Esophagus mucosa (tissue), 1 donor: ENCODE data around the gene ATP6V1D. TPM values are rescaled to one million over a fixed set of nuclear protein-coding genes. Genes with fewer than 3 reads are reported as not detected.
A peak's percentile ranks its signal among the peaks of the same experiment; 100 is the strongest.
"Not testable (repeated sequence)": the region's sequence is repeated elsewhere in the genome, so short reads cannot be mapped to it uniquely, and the experiment has no call there.

Experiments used
- ATAC-seq: fragments of 200-7000 bp; cut with Tn5 transposase; one replicate; pipeline ENCODE4 v1.9.1; 2020
- total RNA-seq: library from RNA; stranded (reverse); gene quantifications from one replicate; pipeline ENCODE4 v1.2.4, GENCODE V29; 2023
- donor health status: DM: yes; HTN: yes; CAD: no.

ATP6V1D gene
- 70.0 TPM for total RNA-seq

DNA sequence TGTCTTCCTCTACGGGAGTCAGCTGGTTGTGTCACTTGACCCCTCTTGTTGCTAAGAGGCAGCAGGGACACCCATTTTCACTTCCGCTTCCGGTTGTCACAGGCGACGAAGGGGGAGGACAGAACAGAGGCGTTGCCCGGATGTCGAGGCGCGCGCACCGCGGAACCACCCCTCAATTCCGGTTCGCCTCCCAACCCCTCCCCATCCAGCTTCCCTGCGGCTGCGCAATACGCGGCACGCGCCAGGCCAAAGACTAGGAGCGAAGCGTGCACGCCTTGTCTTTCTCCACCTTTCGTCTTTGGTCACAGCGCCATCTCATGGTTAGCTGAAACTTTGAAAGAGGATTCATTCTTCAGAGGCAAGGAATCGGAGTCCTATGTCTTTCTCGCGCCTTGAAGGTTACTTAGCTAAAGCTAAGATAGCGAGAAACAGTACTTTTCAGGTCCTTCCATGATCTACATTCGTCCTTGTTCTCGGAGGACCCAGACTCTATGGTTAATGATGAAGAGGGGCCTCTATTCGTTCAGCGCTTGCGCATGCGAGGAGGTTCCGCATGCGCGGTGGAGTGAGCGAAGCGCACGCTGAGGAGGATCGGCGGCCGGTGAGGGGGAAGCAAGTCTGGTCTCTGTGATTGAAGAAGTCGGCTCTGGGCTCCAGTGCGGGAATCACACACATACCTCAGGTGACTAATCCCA, at the start of gene ATP6V1D, which contains the start of gene EIF2S1:
Gene ATP6V1D (minus strand): TSS at position 30 of the 695 bp plus-strand sequence. CDS start 106 bp downstream, outside the sequence.
Gene EIF2S1 (plus strand): TSS at position 554 of the 695 bp plus-strand sequence. CDS start 4,440 bp downstream, outside the sequence.
- peak; percentile 98 for ATAC-seq

DNA sequence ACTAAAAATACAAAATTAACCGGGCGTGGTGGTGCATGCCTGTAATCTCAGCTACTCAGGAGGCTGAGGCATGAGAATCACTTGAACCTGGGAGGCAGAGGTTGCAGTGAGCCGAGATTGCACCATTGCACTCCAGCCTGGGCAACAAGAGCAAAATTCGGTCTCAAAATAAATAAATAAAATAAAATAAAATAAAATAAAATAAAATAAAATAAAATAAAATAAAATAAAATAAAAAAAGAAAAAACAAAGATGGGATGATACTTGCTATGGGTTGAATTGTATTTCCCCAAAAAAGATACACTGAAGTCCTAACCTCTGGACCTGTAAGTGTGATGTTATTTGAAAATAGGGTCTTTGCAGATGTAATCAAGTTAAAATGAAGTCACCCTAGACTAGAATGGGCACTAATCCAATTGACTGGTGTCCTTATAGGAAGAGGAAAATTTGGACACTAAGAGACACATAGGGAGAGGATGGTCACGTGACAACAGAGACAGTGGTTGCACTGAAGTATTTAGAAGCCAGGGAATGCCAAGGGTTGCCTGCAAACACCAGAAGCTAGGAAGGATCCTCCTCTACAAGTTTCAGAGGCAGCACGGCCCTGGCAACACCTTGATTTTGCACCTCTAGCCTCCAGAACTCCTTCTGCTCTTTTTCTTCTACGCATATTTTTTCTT, 48.7 kb upstream of the ATP6V1D start:
- not testable (repeated sequence) for ATAC-seq

DNA sequence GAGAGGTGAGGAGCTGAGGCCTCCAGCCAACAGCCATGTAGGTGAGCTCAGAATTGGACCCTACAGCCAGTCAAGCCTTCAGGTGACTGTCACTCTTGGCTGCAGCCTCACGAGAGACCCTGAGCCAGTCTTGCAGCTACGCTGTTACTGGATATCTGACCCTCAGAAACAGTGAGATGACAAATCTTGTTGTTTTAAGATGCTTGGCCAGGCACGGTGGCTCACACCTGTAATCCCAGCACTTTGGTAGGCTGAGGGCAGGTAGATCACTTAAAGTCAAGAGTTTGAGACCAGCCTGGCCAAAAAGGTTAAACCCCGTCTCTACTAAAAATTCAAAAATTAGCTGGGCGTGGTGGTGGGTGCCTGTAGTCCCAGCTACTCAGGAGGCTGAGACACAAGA, 46.2 kb upstream of the ATP6V1D start:
- no peak for ATAC-seq

DNA sequence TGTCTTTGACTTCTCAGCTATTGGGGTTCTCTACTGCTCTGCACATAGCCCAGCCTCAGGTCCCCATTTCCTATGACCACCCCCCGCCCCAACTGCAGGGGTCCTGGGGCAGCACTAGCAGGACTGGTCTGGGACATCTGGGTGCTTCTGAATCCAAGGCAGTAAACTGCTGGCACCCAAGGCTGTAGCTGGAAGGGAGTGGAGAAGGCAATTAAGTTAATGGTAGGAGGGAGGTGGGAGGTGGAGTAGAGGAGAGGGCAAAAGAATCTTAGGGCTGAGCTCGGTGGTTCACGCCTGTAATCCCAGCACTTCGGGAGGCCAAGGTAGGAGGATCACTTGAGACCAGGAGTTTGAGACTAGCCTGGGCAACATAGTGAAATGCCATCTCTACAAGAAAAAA, 40.8 kb upstream of the ATP6V1D start:
- ATAC-seq: no peak

DNA sequence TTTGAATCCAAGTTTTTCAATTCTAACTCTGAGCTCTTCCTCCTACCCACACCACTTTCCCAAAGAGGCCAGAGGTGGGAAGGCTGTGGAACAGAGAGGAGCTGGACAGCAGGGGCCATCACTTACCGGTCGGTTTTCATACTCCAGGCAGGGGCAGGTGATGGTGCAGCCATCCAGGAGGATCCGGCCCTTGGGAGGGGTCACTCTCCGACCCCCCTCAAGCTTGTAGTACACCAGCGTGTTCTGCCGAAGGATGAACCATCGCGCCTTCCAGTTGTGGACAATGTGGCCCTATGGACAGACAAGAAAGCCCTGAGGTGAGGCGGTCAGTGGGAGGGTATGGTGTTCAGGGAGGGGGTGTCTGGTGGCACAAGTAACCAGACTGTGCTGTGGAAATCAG, 37.9 kb upstream of the ATP6V1D start:
- no peak for ATAC-seq

DNA sequence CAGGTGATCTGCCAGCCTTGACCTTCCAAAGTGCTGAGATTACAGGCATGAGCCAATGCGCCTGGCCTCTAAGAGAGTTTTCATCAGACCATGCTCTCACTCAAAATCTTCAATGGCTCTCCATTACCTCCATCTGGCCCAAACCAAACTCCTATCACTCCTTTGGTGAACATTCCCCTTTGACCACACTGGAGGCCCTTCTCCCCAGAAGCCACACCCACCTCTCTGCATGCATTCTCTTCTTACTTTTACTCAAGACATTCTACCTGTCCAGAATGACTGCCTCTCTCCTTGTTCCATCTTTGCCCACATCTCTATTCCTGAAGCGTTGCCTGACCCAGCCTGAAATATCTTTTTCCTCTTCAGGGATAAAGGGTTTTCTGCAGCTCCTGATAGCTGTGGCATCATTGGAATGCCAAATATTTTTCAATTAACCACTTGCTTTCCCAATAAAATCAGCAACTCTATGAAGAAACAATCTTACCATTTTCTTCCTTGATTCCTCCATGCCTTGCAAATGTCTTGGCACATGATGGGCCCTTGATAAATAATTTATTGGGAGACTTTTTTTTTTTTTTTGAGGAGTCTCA, 36.9 kb upstream of the ATP6V1D start:
- no peak for ATAC-seq

DNA sequence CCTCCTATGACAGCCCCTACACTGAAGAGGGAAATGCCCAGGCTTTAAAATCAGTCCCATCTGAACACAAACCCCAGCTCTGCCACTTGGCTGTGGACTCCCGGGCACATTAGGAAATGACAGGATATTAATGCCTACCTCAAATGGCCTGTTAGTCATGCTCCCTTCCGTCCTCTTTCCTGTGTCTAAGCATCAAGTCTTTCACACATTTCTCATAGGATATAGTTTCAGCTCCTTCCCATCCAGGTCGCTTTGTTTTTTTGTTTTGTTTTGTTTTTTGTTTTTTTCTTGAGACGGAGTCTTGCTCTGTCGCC, 36.2 kb upstream of the ATP6V1D start:
- no peak for ATAC-seq

DNA sequence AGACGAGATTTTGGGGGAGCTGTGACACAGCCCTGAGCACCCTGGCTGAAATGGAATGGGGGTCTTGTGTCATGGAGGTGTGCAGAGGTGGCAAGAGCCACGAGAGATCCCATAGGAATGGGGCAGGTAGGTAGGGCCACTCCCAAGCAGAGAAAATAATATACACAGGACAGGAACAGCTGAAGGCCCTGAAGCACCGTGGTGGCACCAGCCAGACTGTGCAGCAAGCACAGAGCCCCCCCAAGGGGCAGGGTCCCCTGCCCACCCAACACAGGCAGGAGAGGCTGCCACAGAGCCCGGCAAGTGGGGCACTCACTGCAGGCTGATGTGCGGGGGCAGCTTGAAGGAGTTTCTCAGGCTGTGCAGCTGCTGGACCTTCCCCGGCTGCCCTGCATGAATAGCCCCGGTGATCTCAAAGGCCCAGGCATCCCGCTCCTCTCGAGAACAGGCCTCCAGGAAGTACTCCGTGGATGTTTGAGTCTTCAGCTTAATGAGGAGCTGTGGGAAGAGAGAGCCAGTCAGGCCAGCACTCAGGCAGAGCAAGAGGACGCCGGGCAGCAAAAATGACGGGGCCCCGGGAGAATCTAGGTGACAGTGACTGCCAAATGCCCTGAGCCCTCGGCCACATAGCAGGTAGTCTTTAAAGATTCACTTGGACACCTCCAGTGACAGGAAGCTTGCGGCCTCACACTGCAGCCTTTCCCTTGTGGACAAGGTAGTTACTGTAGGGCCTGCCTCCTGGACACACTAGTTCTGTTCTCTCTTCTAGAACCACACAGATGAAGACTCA, 35.7 kb upstream of the ATP6V1D start:
- ATAC-seq: no peak

DNA sequence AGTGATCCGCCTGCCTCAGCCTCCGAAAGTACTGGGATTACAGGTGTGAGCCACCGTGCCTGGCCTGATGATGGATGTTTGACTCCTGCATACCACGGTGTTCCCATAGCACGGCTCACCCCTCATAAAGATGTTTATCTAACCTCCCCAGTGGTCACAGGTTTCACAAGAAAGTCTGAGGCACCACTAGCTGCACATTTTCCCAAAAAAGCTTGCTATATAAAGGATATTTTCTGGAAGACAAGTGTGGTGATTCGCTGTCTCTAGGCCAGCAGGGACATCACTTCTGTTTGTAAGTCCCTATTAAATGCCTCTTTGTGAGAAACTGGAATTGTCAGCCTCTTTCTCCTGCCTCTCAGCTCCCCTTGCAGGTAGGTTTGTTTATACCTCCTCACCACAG, 34.1 kb upstream of the ATP6V1D start:
- no peak for ATAC-seq

DNA sequence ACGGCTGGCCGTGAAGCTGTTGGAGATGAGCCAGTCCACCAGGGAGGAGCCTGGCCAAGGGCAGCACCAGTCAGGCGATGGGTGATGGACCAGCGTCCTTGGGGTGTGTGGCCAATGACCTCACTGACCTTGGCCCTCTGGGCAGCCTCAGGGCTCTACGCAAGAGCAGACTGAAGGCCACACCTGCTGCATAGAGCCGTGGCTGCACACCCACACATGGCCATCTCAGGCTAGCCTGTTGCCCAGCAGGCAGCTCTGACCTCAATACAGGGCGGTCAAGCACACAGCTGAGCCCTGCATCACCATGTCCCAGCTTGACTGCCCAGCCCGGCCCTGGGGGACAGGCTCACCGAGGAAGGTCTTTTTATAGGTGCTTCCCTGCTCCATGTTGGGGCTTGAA, 33.2 kb upstream of the ATP6V1D start:
- no peak for ATAC-seq

DNA sequence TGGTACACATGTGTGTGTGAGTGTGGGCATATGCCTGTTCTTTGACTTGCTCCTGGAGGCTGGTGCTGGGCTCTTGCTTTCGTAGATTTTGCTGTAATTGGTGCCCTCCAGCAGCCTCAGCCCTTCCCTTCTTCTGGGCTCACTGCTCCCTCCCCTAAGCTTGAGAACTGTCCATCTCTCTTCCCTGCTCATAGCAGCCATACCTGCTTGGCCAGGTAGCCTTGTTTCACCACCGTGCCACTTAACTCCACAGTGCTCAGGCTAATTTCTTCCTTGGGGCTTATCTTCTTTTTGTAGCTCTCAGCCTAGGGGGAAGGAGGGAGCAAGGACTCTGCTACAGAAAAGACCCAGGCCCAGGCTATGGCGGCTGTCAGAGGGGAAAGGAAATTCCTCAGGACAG, 32.5 kb upstream of the ATP6V1D start:
- ATAC-seq: peak; percentile 54

DNA sequence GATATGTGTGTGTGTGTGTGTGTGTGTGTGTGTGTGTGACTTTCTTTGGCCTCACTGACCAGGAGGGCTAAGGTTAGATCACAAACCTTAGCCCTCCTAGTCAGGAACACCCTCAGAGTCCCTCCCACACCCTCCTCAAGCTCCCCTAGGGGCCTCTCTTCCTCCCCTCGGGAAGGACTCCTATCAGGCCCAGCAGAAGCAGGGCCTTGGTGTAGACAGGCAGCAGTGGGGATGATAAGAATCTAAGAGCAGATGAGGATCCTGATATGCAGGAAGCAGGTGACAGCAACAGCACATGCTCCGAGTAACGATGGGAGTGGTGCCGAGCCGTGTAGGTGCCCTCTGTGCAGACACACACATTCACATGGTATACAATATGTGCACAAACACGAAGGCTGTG, 31.7 kb upstream of the ATP6V1D start:
- no peak for ATAC-seq

DNA sequence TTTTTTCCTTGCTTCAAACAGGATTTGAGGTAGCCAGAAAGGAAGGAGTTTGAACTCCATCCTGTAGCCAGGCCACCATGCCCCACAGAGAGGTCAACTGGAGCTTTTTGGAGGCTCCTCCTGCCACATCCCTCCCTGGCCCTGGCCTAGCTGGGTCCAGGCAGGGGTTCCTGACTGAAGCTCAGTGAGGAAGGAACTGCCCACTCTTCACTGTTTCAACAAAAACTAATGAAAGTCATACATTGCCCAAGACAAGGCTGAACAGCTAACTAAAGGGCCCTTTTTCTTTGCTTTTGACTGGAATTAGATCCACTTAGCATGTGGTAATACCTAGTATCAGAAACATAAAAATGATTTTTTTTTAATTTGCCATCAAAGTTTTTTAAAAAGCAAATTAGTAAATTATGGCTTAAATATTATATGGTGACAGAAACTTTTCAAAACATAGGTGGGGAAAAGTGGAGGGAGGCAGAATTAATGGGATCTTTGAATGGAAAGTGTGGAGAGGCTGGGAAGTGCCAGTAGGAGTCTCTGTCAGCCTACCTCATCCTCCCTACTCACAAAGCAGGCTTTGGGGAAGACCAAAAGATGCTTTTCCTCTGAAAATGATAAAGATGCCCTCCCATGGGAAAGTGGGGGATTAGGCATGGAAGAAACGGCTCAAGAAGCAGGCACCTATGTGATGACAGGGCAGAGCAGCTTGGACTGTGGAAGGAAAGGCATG, 30.4 kb upstream of the ATP6V1D start:
- no peak for ATAC-seq

DNA sequence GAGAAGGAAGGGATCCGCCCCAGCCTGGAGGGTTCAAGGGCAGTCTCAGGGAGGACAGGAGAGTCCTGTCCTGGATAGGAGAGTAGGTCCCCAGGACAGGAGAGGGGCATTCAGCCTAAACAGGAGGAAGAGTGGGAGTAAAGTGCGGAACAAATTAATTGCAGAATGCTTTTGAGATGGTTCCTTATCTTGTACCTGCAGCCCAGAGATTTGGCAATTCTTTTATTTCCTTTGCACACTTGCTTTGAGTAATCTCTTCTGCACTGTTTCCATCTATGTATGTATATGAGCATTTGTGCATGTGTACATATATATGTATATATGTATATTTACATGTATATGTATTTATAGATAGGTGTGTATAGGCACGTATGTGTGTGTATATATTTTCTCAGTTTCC, 29.7 kb upstream of the ATP6V1D start:
- no peak for ATAC-seq

DNA sequence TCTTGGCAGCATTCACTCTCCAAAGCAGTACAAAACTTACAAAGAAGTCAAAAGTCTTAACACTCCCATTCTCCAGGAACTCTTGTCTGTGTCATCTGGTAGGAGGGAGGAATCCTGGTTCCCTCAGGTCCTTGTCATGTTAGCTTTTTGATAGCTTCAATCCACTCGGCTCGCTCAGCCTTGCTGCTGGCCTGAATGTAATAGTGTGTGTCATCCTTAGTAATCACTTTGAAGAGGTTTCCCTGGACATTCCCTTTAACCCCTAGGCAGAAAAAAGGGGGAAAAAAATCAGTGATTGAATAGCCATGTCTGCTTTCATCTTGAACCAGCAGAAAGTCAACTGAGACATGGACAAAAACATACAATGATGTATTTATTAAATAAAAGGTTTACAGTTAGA, 27.6 kb upstream of the ATP6V1D start:
- ATAC-seq: no peak

DNA sequence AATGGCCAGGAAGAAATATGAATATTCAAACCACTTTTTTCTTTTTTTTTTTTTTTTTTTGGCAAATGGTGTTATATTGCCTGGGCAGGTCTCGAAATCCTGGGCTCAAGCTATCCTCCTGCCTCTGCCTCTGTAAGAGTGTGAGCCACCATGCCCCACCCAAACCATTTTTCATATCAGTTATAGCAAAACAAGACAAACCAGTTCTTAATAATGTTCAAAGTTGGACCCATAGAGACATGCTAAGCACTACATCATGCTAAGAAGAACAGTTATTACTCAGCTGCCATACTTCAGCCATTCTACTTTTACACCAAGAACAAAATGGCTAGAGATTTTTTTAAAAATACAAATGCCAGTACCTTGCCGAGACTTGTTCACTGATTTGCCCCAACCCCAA, 26.0 kb upstream of the ATP6V1D start:
- peak; percentile 94 for ATAC-seq

DNA sequence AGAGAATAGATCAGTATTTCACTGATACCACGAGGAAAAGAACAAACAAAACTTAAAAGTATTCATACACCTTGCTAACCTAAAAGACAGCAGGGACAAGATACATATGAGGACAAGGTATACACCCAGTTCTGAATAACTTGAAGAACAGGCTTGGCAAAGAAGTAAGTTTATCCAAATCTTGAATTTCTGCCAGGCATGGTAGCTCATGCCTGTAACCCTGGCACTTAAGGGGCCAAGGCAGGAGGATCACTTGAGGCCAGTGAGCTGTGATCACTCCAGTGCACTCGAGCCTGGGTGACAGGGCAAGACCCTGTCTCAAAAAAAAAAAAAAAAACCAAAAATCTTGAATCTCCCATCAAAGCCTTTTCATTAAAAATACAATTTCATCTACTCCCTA, 25.5 kb upstream of the ATP6V1D start:
- ATAC-seq: peak; percentile 73

DNA sequence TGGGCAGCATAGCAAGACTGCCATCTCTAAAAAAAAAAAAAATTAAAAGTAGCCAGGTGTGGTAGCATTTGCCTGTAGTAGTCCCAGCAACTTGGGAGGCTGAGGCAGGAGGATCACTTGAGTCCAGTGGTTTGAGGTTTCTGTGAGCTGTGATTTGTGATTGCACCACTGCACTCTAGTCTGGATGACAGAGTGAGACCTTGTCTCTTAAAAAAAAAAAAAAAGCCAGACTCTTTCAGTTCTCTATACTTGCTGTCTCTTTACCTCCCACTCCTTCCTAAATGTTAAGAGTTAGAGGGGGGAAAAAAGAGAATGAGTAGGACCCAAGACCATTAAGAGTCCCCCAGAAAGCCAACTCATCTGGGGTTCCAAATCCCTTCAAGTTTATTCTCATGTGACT, 18.3 kb upstream of the ATP6V1D start:
- ATAC-seq: no peak

DNA sequence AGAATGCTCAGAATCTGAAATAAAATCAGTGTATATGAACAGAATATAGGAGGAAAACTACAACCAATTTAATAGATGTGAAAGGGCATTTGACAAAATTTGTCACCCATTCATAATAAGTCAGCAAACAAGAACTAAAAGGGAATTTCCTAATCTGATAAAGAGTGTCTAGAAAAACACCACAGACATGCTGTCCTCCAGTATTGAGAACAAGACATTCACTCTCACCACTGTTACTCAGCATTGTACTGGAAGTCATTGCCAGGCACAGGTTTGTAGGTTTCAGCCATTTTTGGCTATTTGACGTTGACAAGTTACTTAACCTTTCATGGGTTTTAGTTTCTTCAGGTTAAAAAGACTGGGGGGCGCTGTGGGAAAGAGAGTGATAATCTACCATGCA, 13.7 kb upstream of the ATP6V1D start:
- ATAC-seq: no peak

DNA sequence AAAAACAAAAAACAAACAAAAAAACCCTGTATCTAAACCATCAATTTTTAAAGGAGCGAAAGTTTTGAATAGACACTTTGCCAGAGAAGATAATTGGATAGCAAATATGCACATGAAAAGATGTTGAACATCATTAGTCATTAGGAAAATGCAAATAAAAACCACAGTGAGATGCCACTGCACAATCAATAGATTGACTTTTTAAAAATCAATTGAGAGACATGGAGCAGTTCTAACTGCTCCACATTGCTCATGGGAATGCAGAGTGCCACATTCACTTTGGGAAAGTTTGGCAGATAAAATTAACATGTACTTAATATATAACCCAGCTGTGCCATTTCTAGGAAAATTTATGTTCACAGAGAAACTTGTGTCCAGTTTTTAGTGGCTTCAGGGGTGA, 13.2 kb upstream of the ATP6V1D start:
- ATAC-seq: no peak

DNA sequence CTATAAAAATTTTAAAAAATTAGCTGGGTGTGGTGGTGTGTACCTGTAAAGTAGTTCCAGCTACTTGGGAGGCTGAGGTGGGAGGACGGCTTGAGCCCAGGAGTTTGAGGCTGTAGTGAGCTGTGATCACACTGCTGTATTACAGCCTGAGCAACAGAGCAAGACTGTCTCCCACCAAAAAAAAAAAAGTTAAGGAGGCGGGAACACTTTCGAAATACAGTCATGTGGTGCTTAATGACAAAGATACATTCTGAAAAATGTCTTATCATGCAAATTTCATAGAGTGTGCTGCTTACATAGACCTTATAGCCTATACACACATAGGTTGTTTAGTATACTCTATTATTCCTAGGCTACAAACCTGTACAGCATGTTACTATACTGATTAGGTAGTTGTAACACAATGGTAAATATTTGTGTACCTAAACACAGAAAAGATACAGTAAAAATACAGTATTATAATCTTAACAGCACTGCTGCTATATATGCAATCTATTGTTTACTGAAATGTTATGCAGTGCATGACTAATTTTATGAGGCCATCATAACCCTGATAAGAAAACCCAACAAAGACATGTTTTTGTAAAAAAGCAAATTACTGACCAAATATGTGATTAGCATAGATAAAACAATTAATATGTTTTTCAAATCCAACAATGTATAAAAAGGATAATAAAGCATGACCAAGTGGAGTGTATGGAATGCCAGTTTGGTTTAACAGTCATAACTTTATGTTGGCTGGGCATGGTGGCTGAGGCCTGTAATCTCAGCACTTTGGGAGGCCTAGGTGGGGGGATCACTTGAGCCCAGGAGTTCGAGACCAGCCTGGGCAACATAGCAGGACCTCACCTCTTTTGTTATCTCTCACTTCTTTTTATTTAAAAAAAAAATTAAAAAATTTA, 11.9 kb upstream of the ATP6V1D start:
- ATAC-seq: no peak

DNA sequence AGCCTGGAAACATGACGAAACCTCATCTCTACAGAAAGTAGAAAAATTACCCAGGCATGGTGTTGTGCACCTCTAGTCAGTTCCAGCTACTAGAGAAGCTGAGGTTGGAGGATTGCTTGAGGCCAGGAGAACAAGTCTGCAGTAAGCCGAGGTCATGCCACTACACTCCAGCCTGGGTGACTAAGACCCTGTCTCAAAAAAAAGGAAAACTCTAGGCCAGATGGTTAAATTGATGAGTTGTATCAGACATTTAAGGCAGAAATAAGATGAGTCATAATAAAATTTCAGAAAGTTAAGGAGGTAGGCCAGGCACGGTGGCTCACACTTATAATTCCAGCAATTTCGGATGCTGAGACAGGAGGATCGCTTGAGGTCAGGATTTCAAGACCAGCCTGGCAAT, 11.2 kb upstream of the ATP6V1D start:
- ATAC-seq: no peak
